A549 (cell line): ENCODE measurements around the gene ANP32A.

Source experiments
- BHLHE40 ChIP-seq: IDR thresholded peaks from 2 replicates; pipeline ENCODE4 v1.6.1; 2012; ENCODE audit warnings: low read depth, low read length, inconsistent platforms
- CBX8 ChIP-seq: fragments of 200-600 bp; sonication (generic); IDR thresholded peaks from 2 replicates; pipeline ENCODE4 v1.6.1; 2016
- CTCF ChIP-seq: fragments of >200 bp; sonication (Bioruptor Twin); formaldehyde crosslinking; IDR thresholded peaks from 3 replicates; pipeline ENCODE4 v1.5.1; 2016
- EP300 ChIP-seq, 2 experiments: fragments of >200 bp; sonication (Bioruptor Twin); formaldehyde crosslinking; IDR thresholded peaks; 2 replicates in 1 of 2; 3 replicates in 1 of 2; pipeline ENCODE4 v1.6.1; 2016 to 2017
- HDAC2 ChIP-seq: fragments of 200-600 bp; sonication (generic); IDR thresholded peaks from 2 replicates; pipeline ENCODE4 v1.6.1; 2016
- POLR2A ChIP-seq: IDR thresholded peaks from 2 replicates; pipeline ENCODE4 v1.6.1; 2012; ENCODE audit warnings: mild to moderate bottlenecking, low read length
- REST ChIP-seq: fragments of 200-600 bp; sonication (generic); IDR thresholded peaks from 2 replicates; pipeline ENCODE4 v1.6.1; 2016; ENCODE audit warnings: antibody characterized with exemption, mild to moderate bottlenecking, moderate library complexity
- RFX5 ChIP-seq: fragments of 450-650 bp; IDR thresholded peaks from 2 replicates; pipeline ENCODE4 v1.7.1; 2014; ENCODE audit warnings: antibody characterized with exemption, mild to moderate bottlenecking, moderate library complexity
- SREBF2 ChIP-seq: fragments of 450-650 bp; IDR thresholded peaks from 2 replicates; pipeline ENCODE4 v1.6.1; 2014; ENCODE audit warnings: mild to moderate bottlenecking, moderate library complexity
- USF2 ChIP-seq: fragments of 450-650 bp; IDR thresholded peaks from 2 replicates; pipeline ENCODE4 v1.6.1; 2014; ENCODE audit warnings: antibody characterized with exemption
- ZSCAN20 ChIP-seq: fragments of 250-450 bp; sonication (Bioruptor Pico); IDR thresholded peaks from 2 replicates; pipeline ENCODE4 v1.8.0; 2022; ENCODE audit warnings: mild to moderate bottlenecking, moderate library complexity

- TF ChIP-seq CTCF (no peak), POLR2A (no peak), USF2 (no peak), ZSCAN20 (CRISPR knock-in tag) (no peak), EP300 (IDR thresholded peaks at IDR 0.05) (no peak), RFX5 (no peak), SREBF2 (no peak), BHLHE40 (no peak), REST (no peak), CBX8 (no peak), HDAC2 (no peak)
Observed at GRCh38 chr15:68755731-68756130, 65.0 kb downstream of the ANP32A start.
